ENCODE data around the gene LYZL1.

GRCh38 chr10:29313071-29313470, 24.2 kb downstream of the LYZL1 start:
- TF ChIP-seq CTCF (IDR thresholded peaks at IDR 0.05; ENCODE audit: low read length) (no peak), EZH2 (IDR thresholded peaks at IDR 0.05; ENCODE audit: borderline replicate concordance, low read length) (no peak)
